SK-MEL-5 (cell line): ENCODE measurements around the gene NAT14. TPM values are rescaled to one million over a fixed set of nuclear protein-coding genes. Genes with fewer than 3 reads are reported as not detected.

Source experiments
- total RNA-seq: library from RNA; depleted of rRNA; stranded (reverse); fragments of >200 nt; shearing (Covaris generic); gene quantifications from 2 replicates; pipeline ENCODE4 v1.2.3, GENCODE V29; 2014; rRNA removed

The NAT14 gene
- total RNA-seq, 1 experiment from 2014 or later = 11.8 TPM

Other genes with a start within 250 kb of the NAT14 start
- 33.7 and 44.3 TPM in 2 replicates for gene PPP6R1, start 226.2 kb upstream of the NAT14 start, total RNA-seq
- 33.7 and 39.7 TPM in 2 replicates for gene HSPBP1, start 205.1 kb upstream of the NAT14 start, total RNA-seq
- gene BRSK1, start 201.2 kb upstream of the NAT14 start, total RNA-seq = 3.3 and 3.5 TPM in 2 replicates
- gene TMEM150B, start 159.8 kb upstream of the NAT14 start, total RNA-seq = not detected in 2 replicates
- gene KMT5C, start 145.3 kb upstream of the NAT14 start, total RNA-seq = 5.2 and 7.5 TPM in 2 replicates
- gene COX6B2, start 130.5 kb upstream of the NAT14 start, total RNA-seq = 0.16 and 0.42 TPM in 2 replicates
- not detected in 2 replicates for gene GARIN5B, start 121.9 kb upstream of the NAT14 start, total RNA-seq
- gene IL11, start 114.7 kb upstream of the NAT14 start, total RNA-seq = not detected in 2 replicates
- gene TMEM190, start 108.4 kb upstream of the NAT14 start, total RNA-seq = not detected in 2 replicates
- gene TMEM238, start 100.9 kb upstream of the NAT14 start, total RNA-seq = 0.51 TPM in 1 of 2 replicates, not detected in the other
- 394 and 461 TPM in 2 replicates for gene RPL28, start 99.3 kb upstream of the NAT14 start, total RNA-seq
- 269 and 276 TPM in 2 replicates for gene UBE2S, start 77.4 kb upstream of the NAT14 start, total RNA-seq
- gene SHISA7, start 41.9 kb upstream of the NAT14 start, total RNA-seq = not detected in 2 replicates
- gene ISOC2, start 23.5 kb upstream of the NAT14 start, total RNA-seq = 79.2 and 90.6 TPM in 2 replicates
- not detected in 2 replicates for gene C19orf85, start 20.4 kb upstream of the NAT14 start, total RNA-seq
- gene ZNF628, start 8.6 kb upstream of the NAT14 start, total RNA-seq = 0.71 and 3.1 TPM in 2 replicates
- gene SSC5D, start 3.2 kb downstream of the NAT14 start, total RNA-seq = 0.05 TPM in 1 of 2 replicates, not detected in the other
- not detected in 2 replicates for gene SBK2, start 51.9 kb downstream of the NAT14 start, total RNA-seq
- gene SBK3, start 60.4 kb downstream of the NAT14 start, total RNA-seq = not detected in 2 replicates
- gene ZNF579, start 95.7 kb downstream of the NAT14 start, total RNA-seq = 2.4 and 3.8 TPM in 2 replicates
- gene FIZ1, start 114.3 kb downstream of the NAT14 start, total RNA-seq = 1.9 and 5.3 TPM in 2 replicates
- gene ZNF524, start 115.1 kb downstream of the NAT14 start, total RNA-seq = 4.7 and 5.5 TPM in 2 replicates
- 0.69 and 0.85 TPM in 2 replicates for gene ZNF865, start 120.5 kb downstream of the NAT14 start, total RNA-seq
- gene ZNF784, start 139.4 kb downstream of the NAT14 start, total RNA-seq = 1.7 and 1.8 TPM in 2 replicates
- gene ZNF580, start 155.8 kb downstream of the NAT14 start, total RNA-seq = 2.8 and 4.0 TPM in 2 replicates
- 10.6 and 15.3 TPM in 2 replicates for gene ZNF581, start 158.5 kb downstream of the NAT14 start, total RNA-seq
- gene CCDC106, start 163.0 kb downstream of the NAT14 start, total RNA-seq = 8.3 and 10.1 TPM in 2 replicates
- 131 and 139 TPM in 2 replicates for gene U2AF2, start 169.8 kb downstream of the NAT14 start, total RNA-seq
- 25.3 and 29.0 TPM in 2 replicates for gene EPN1, start 190.0 kb downstream of the NAT14 start, total RNA-seq